Measurements from ENCODE around the gene ITIH6.
"Not testable (repeated sequence)": the region's sequence is repeated elsewhere in the genome, so short reads cannot be mapped to it uniquely, and the experiment has no call there.

The ITIH6 gene, protein sequence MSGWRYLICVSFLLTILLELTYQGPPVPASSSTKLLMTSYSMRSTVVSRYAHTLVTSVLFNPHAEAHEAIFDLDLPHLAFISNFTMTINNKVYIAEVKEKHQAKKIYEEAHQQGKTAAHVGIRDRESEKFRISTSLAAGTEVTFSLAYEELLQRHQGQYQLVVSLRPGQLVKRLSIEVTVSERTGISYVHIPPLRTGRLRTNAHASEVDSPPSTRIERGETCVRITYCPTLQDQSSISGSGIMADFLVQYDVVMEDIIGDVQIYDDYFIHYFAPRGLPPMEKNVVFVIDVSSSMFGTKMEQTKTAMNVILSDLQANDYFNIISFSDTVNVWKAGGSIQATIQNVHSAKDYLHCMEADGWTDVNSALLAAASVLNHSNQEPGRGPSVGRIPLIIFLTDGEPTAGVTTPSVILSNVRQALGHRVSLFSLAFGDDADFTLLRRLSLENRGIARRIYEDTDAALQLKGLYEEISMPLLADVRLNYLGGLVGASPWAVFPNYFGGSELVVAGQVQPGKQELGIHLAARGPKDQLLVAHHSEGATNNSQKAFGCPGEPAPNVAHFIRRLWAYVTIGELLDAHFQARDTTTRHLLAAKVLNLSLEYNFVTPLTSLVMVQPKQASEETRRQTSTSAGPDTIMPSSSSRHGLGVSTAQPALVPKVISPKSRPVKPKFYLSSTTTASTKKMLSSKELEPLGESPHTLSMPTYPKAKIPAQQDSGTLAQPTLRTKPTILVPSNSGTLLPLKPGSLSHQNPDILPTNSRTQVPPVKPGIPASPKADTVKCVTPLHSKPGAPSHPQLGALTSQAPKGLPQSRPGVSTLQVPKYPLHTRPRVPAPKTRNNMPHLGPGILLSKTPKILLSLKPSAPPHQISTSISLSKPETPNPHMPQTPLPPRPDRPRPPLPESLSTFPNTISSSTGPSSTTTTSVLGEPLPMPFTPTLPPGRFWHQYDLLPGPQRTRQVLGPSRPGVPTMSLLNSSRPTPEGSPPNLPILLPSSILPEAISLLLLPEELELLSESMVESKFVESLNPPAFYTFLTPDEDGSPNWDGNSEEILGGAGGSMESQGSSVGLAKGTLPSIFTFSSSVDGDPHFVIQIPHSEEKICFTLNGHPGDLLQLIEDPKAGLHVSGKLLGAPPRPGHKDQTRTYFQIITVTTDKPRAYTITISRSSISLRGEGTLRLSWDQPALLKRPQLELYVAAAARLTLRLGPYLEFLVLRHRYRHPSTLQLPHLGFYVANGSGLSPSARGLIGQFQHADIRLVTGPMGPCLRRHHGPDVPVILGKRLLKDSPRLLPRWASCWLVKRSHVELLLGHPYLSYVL

GRCh38 chrX:54798137-54798536 is at the start of gene ITIH6:
Gene ITIH6 (minus strand): TSS chrX:54798255. CDS start chrX:54798210, 45 bp downstream.
- no peak for DNase-seq (ENCODE audit: low read depth)

- not testable (repeated sequence) for DNase-seq (ENCODE audit: low read depth)
Measured at GRCh38 chrX:54847700-54848099, 49.6 kb upstream of the ITIH6 start.

- no peak for DNase-seq (ENCODE audit: low read depth)
Measured at GRCh38 chrX:54843050-54843449, 45.0 kb upstream of the ITIH6 start.

- no peak for DNase-seq (ENCODE audit: low read depth)
Measured at GRCh38 chrX:54842607-54843006, 44.6 kb upstream of the ITIH6 start.

GRCh38 chrX:54841184-54841874 is 43.3 kb upstream of the ITIH6 start:
- DNase-seq (ENCODE audit: low read depth) = not testable (repeated sequence)

- no peak for DNase-seq (ENCODE audit: low read depth)
Measured at GRCh38 chrX:54838583-54838982, 40.5 kb upstream of the ITIH6 start.

DNA sequence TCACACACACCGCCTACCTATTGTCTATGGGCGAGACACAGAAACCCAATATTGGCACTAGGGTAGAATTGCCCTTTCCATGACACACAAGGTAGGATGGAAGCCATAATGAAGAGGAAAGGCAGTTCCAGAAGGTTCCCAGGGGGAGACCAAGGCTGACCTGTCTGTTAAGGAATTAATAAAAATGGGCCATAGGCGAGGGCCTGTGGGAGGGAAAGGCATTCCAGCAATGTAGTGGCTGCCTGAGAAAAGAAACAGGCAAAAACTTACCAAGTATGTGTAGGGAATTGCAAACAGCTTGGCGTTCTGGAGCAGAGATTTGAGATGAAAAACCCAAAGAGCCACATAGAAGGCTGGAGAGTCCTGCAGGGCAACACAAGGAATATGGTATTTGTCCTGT is 28.5 kb upstream of the ITIH6 start:
- no peak for DNase-seq (ENCODE audit: low read depth)

DNA sequence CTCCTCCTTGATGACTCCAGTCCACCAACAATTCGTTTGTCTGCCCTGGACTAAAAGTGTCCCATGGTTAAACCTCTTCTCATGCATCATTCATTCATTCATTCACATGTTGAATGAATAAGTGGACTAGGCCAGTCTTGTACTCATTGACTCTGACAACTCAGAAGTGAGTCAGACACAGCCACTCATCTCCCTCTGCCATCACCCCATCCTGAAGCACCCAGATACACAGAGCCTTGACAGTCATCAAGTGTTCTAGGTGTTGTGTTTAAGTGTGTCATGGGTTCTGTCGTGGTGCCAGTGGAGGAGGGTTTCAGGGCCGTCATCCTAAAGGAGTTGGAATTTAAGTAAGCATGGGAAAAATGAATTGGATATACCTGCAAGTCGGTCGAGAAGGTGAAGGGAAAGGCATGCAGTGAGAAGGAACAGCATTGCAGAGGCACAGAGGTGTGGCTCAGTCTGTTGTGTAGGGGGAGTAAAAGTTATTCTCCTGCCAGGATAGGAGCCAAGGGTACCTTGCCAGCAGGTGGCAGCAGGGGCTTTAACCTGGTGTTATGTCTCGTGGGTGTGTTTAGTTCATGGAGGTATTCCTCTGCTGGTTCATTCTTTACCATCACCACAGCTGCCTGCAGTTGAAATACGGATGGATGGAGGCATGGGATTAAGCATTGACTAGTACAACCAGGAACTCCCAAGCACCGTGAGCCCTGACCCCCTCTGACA is 27.8 kb upstream of the ITIH6 start:
- DNase-seq (ENCODE audit: low read depth) = no peak

- no peak for DNase-seq (ENCODE audit: low read depth)
Measured at GRCh38 chrX:54824722-54825121, 26.7 kb upstream of the ITIH6 start.

GRCh38 chrX:54824195-54824594 is 26.1 kb upstream of the ITIH6 start:
- no peak for DNase-seq (ENCODE audit: low read depth)

GRCh38 chrX:54821310-54821709 is 23.3 kb upstream of the ITIH6 start:
- DNase-seq (ENCODE audit: low read depth) = no peak

DNA sequence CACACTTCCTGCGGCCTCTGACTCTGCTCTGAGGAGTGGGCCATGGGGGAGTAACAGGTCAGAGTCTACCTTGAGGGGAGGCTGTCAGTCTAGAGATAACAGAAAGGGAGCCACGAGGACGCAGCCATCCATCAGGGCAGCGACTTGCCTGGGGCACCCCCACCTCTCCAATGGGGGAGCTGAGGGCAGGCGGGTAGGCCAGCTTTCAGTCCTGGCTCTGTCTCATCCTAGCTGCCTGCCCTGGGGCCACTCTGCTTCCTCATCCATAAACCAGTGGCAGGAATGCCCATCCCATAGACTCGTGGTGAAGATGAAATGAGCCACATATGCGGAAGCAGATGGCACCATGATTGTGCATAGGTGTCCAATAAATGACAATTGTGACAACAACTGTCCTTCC is 22.7 kb upstream of the ITIH6 start:
- DNase-seq (ENCODE audit: low read depth) = no peak

- no peak for DNase-seq (ENCODE audit: low read depth)
Measured at GRCh38 chrX:54819201-54819600, 21.1 kb upstream of the ITIH6 start.

GRCh38 chrX:54818221-54818620 is 20.2 kb upstream of the ITIH6 start:
- no peak for DNase-seq (ENCODE audit: low read depth)

DNA sequence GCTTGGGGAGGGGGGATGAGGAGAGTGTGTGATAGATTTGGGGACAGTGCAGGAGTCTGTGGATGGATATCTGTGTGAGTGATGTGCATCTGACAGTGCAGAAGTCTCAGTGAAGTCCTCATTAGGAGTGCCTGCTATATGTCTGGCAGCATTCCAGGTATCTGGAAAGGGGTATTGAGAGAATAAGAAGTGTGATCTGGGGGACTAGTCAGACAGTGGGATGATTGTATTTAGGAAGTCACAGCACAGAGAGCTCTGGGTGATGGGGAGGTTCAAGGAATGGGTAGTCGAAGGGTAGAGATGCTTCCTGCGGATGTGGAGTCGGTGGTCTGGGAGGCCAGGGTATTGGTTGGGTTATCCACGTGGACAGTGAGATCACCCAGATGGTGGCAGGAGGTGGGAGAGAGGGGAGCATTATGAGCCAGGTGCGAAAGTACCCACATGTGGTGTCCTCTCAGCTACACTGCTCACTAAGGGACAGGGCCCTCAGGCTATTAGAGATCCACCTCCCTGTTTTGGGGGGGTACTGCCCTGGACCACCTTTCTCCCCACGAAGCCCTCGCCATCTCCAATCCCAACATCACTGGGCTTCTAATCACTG is 19.3 kb upstream of the ITIH6 start:
- no peak for DNase-seq (ENCODE audit: low read depth)

DNA sequence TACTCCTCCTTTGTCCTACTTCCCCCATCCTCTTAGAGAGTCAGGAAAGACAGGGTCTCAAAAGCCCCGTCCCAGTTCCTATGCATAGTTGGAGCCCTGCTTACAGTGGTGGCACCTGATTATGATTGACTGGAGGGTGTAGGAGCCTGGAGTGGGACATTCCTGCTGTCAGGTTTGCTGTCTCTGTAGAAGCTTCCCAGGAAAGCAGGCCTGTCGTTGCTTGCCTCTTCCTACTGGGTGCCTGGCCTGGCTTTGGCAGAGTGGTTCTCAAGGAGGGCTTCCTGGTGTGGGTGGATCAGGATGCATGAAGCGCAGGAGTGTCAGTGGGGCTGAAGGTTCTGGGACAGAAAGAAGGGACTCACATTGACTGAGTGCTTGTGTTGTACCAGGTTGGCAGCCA is 14.3 kb upstream of the ITIH6 start:
- DNase-seq (ENCODE audit: low read depth) = no peak

DNA sequence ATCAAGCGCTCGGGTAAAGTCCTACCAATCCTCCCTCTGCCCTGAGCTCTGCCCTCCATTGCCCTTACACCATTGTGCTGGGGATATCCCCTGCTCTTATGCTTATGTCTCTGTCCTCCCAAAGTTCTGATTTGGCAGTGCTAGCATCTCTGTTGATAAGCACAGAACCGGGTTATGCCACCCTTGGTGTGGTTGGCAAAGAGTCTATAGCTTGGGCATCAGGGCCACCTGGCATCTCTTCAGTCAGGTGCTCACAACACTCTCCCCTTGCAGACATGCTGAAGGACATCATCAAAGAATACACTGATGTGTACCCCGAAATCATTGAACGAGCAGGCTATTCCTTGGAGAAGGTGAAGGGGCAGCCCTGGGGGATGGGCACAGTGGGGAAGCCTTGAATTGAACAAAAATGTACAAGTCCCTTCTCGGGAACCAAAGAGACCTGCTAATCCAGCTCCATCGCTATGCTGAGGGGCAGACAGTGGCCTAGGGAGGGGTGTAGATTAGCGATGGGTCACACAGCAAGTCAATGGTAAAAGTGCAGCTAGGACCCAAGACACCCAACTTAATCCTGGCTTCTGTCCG is 13.3 kb upstream of the ITIH6 start:
- no peak for DNase-seq (ENCODE audit: low read depth)

DNA sequence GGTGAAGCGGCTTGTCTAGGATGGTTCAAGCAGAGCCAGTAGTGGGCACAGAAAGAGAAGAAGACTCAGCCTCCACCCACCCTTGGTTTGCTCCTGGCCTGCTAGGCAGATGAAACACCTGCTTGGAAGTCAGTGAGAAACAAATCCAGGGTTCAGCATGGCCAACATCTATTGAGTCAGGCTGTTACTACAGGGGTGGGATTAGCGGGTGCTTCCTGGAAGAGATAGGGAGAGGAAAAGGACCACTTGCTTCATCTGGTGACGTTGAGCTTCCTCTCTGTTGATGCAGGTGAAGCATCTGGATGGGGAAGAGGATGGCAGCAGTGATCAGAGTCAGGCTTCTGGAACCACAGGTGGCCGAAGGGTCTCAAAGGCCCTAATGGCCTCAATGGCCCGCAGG is 12.5 kb upstream of the ITIH6 start:
- no peak for DNase-seq (ENCODE audit: low read depth)

- peak; percentile 96 for DNase-seq (ENCODE audit: low read depth)
Measured at GRCh38 chrX:54808605-54809483, 10.8 kb upstream of the ITIH6 start.
